Superior temporal gyrus (tissue), 1 donor: Measurements from ENCODE around the gene PIP5KL1.
A peak's percentile ranks its signal among the peaks of the same experiment; 100 is the strongest.

Experiments used
- DNase-seq: peaks from one replicate; pipeline ENCODE4 v3.0.0-alpha.2; 2016; ENCODE audit errors: extremely low spot score

Gene PIP5KL1

GRCh38 chr9:127873223-127873691, 57.3 kb downstream of the PIP5KL1 start:
- peak; percentile 17 for DNase-seq

DNA sequence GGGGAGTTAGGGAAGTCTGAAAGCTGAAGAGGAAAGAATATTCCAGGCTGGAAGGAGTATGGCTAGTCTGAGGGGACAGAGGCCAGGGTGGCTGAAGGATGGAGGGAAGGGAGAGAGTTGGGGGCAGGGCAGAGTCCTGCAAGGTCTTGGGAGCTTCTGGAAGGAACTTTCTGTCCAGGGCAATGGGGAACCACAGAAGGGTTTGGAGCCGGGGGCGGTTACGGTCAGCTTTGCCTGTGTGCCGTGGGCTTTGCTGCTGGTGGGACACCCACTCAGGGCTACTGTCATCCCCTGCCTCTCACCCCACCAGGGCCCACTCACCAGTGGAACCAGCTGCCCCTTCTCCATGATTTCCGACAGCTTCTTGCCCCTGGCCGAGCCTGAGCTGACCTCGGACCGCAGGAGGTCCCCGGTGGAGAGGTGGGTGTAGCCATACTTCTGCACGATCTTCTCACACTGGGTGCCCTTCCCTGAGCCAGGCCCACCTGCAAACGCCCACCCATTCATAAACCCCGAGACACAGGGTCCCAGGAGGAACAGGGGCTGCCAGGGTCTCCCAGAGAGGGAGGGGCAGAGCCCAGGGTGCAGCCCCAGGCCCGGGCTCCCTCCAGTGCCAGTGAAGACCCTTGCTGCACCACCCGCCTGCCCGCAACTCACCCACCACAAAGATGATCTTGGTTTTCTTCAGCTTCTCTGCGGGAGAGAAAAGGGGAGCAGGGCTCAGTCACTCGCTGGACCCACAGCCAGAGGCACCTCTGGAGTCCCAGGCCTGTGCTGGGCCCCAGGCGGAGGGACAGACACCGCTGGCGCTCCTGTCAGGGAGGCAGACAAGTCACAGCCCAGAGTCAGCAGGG, 58.0 kb downstream of the PIP5KL1 start:
- DNase-seq: no peak

GRCh38 chr9:127871531-127871930, 59.0 kb downstream of the PIP5KL1 start:
- DNase-seq: no peak

GRCh38 chr9:127870887-127871286, 59.7 kb downstream of the PIP5KL1 start:
- DNase-seq: no peak
